GM23338 (cell line): ENCODE results near the gene ASGR1.

Experiments used
- CREB1 ChIP-seq: fragments of 250-450 bp; sonication (Bioruptor Pico); IDR thresholded peaks from 2 replicates; pipeline ENCODE4 v1.5.0; 2020; ENCODE audit warnings: low read depth, mild to moderate bottlenecking, moderate library complexity
- CTCF ChIP-seq, 2 experiments: fragments of 200-600 bp in 1 of 2; sonication (generic) in 1 of 2; conservative IDR thresholded peaks; 2 replicates each; pipeline versions ENCODE4 v1.5.1 to v1.6.1; 2016 to 2017; ENCODE audit warnings: antibody characterized with exemption in 2 of 2, low read depth in 2 of 2, mild to moderate bottlenecking in 2 of 2, moderate library complexity in 1 of 2
- ETS1 ChIP-seq: IDR thresholded peaks from 2 replicates; pipeline ENCODE4 v1.6.1; 2016; ENCODE audit warnings: antibody characterized with exemption
- EZH2 ChIP-seq: fragments of 200-600 bp; sonication (generic); IDR thresholded peaks from one replicate; pipeline ENCODE4 v1.8.0; 2017; ENCODE audit warnings: antibody characterized with exemption, mild to moderate bottlenecking, low read depth; ENCODE audit not compliant: unreplicated experiment
- EZH2phosphoT487 ChIP-seq: fragments of 200-600 bp; sonication (generic); IDR thresholded peaks from one replicate; pipeline ENCODE4 v1.8.1; 2018; ENCODE audit warnings: antibody characterized with exemption; ENCODE audit not compliant: unreplicated experiment
- JUNB ChIP-seq: IDR thresholded peaks from one replicate; pipeline ENCODE4 v1.6.1; 2016; ENCODE audit warnings: antibody characterized with exemption; ENCODE audit not compliant: unreplicated experiment
- NANOG ChIP-seq: IDR thresholded peaks from 2 replicates; pipeline ENCODE4 v1.6.1; 2016; ENCODE audit warnings: antibody characterized with exemption, borderline replicate concordance
- POLR2AphosphoS5 ChIP-seq: IDR thresholded peaks from 2 replicates; pipeline ENCODE4 v1.6.1; 2016; ENCODE audit warnings: antibody characterized with exemption, low read depth
- REST ChIP-seq: IDR thresholded peaks from one replicate; pipeline ENCODE4 v1.6.1; 2018; ENCODE audit warnings: antibody characterized with exemption; ENCODE audit not compliant: unreplicated experiment
- STAT1 ChIP-seq: IDR thresholded peaks from one replicate; pipeline ENCODE4 v1.6.1; 2016; ENCODE audit warnings: antibody characterized with exemption; ENCODE audit not compliant: unreplicated experiment
- ZNF114 ChIP-seq: fragments of 250-450 bp; sonication (Bioruptor Pico); IDR thresholded peaks from 2 replicates; pipeline ENCODE4 v1.5.0; 2020; ENCODE audit warnings: mild to moderate bottlenecking, moderate library complexity
- ZNF331 ChIP-seq: fragments of 250-450 bp; sonication (Bioruptor Pico); IDR thresholded peaks from 2 replicates; pipeline ENCODE4 v1.5.0; 2020; ENCODE audit warnings: low read depth, mild to moderate bottlenecking, moderate library complexity
- ZNF462 ChIP-seq: fragments of 250-450 bp; sonication (Bioruptor Pico); IDR thresholded peaks from 2 replicates; pipeline ENCODE4 v1.5.0; 2020; ENCODE audit warnings: mild to moderate bottlenecking, moderate library complexity

GRCh38 chr17:7208027-7208571 lies 28.9 kb upstream of the ASGR1 start:
- TF ChIP-seq EZH2phosphoT487 (no peak), CTCF (conservative IDR thresholded peaks at IDR 0.05; ENCODE audit: low read depth in 2 of 2) (0 out of 4 replicates have a peak, but pooled peaks of 1 of the 2 experiments have one; percentile 0), EZH2 (no peak), REST (no peak), ZNF462 (no peak), ETS1 (no peak), POLR2AphosphoS5 (no peak), CREB1 (CRISPR knock-in tag) (no peak), ZNF114 (CRISPR knock-in tag) (no peak), STAT1 (no peak), JUNB (no peak), ZNF331 (no peak), NANOG (no peak)
